ENCODE results near the gene SPNS2.

DNA sequence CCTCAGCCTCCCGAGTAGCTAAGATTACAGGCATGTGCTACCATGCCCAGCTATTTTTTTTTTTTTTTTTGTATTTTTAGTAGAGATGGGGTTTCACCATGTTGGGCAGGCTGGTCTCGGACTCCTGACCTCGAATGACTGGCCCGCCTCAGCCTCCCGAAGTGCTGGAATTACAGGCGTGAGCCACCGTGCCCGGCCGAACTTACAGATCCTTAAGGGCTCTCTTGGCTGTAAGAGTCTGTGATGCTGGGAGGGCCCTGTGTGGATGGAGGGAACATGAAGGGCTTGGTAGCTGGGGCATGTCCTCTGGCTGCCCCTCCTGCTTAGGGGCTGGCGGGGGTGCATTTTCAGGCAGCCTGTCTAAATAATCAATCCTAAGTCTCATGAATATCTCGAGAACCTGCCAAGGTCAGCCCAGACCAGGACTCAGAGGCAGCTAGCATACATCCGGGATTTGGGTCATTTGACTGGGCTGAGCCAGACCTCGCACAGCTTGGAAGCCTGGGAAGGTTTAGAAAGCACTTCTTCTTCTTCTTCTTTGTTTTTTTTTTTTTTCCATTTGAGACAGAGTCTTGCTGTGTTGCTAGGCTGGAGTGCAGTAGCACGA is 47.9 kb upstream of the SPNS2 start:
- TF ChIP-seq CTCF (IDR thresholded peaks at IDR 0.05) (no peak), ZFX (IDR thresholded peaks at IDR 0.05; ENCODE audit: borderline replicate concordance) (no peak)

Data from 22Rv1 (cell line).